Bronchial epithelial cell (primary cell): ENCODE results near the gene MVK. TPM values are rescaled to one million over a fixed set of nuclear protein-coding genes. Genes with fewer than 3 reads are reported as not detected.

ENCODE experiments used
- DNase-seq: peaks from one replicate; pipeline ENCODE4 v3.0.0-alpha.2; 2010; ENCODE audit warnings: low read depth
- FAIRE-seq: peaks from 2 replicates; lab custom pipeline; 2011; peaks lifted over from hg19 to GRCh38; lab: Jason Lieb, UNC
- H3K27me3 ChIP-seq: 2 replicates; pipeline ENCODE4 v1.5.1; 2011; ENCODE audit warnings: low read length; ENCODE audit not compliant: control insufficient read depth, insufficient read depth
- H3K36me3 ChIP-seq: 2 replicates; pipeline ENCODE4 v1.5.1; 2011; ENCODE audit warnings: low read length; ENCODE audit not compliant: control insufficient read depth, insufficient read depth
- H3K4me3 ChIP-seq: 2 replicates; pipeline ENCODE4 v1.5.1; 2011; ENCODE audit warnings: mild to moderate bottlenecking, low read depth, low read length, control low read depth
- total RNA-seq: library from RNA; depleted of rRNA; stranded (reverse); fragments of >200 nt; gene quantifications from 2 replicates; pipeline ENCODE4 v1.2.1, GENCODE V29; 2014
- TF ChIP-seq, protein P1 (sequence below): IDR thresholded peaks from 2 replicates; pipeline ENCODE4 v1.5.1; 2011; ENCODE audit warnings: mild to moderate bottlenecking, moderate library complexity, low read length, control low read depth, inconsistent platforms; ENCODE audit not compliant: insufficient read depth, severe bottlenecking

MVK gene
- total RNA-seq, 1 donor from 2014 or later, result 16.1 TPM

- FAIRE-seq (no peak), DNase-seq (no peak)
- TF ChIP-seq, protein P1, sequence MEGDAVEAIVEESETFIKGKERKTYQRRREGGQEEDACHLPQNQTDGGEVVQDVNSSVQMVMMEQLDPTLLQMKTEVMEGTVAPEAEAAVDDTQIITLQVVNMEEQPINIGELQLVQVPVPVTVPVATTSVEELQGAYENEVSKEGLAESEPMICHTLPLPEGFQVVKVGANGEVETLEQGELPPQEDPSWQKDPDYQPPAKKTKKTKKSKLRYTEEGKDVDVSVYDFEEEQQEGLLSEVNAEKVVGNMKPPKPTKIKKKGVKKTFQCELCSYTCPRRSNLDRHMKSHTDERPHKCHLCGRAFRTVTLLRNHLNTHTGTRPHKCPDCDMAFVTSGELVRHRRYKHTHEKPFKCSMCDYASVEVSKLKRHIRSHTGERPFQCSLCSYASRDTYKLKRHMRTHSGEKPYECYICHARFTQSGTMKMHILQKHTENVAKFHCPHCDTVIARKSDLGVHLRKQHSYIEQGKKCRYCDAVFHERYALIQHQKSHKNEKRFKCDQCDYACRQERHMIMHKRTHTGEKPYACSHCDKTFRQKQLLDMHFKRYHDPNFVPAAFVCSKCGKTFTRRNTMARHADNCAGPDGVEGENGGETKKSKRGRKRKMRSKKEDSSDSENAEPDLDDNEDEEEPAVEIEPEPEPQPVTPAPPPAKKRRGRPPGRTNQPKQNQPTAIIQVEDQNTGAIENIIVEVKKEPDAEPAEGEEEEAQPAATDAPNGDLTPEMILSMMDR, result no peak
- peaks cover 4% of the 10 kb centered on the region for H3K27me3 ChIP-seq
- H3K4me3 ChIP-seq, result no peak overlapping the region
- no peaks in the 10 kb centered on the region for H3K36me3 ChIP-seq
Measured at GRCh38 chr12:109625749-109626377, 52.3 kb downstream of the MVK start.

GRCh38 chr12:109626378-109627115 is 53.0 kb downstream of the MVK start:
- FAIRE-seq (no peak), DNase-seq (no peak)
- peaks cover 9% of the 10 kb centered on the region for H3K27me3 ChIP-seq
- TF ChIP-seq, protein P1, result no peak
- H3K36me3 ChIP-seq, result no peaks in the 10 kb centered on the region
- H3K4me3 ChIP-seq, result no peak overlapping the region

- TF ChIP-seq, protein P1, result no peak
- no peak for FAIRE-seq
- Histone ChIP-seq H3K4me3 (no peak overlapping the region), H3K27me3 (peaks cover 11% of the 10 kb centered on the region), H3K36me3 (no peaks in the 10 kb centered on the region)
- DNase-seq, result no peak
Measured at GRCh38 chr12:109627633-109628032, 54.0 kb downstream of the MVK start.

DNA sequence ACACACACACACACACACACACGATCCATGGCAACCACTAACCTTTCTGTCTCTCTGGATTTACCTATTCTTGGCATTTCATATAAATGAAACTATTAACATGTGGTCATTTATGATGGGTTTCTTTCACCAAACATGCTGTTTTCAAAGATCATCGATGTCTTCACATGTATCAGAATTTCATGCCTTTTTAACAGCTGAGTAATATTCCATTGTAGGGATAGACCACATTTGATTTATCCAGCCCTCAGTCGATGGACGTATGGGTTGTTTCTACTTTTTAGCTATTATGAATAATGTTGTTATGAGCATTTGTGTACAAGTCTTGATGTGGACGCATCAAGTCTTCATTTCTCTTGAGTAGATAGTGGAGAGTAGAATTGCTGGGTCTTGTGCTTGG is 56.5 kb downstream of the MVK start:
- H3K4me3 ChIP-seq, result no peak overlapping the region
- TF ChIP-seq, protein P1, result no peak
- no peak for FAIRE-seq
- H3K27me3 ChIP-seq, result peaks cover 11% of the 10 kb centered on the region
- no peak for DNase-seq
- H3K36me3 ChIP-seq, result no peaks in the 10 kb centered on the region

- Histone ChIP-seq H3K27me3 (peaks cover 11% of the 10 kb centered on the region), H3K36me3 (no peaks in the 10 kb centered on the region), H3K4me3 (no peak overlapping the region)
- TF ChIP-seq, protein P1, result no peak
- FAIRE-seq (peak; percentile 7), DNase-seq (no peak)
Measured at GRCh38 chr12:109630815-109631214, 57.2 kb downstream of the MVK start.
